ENCODE measurements around the gene ZNF692. TPM values are rescaled to one million over a fixed set of nuclear protein-coding genes. Genes with fewer than 3 reads are reported as not detected.
A peak's percentile ranks its signal among the peaks of the same experiment; 100 is the strongest.

The ZNF692 gene, protein sequence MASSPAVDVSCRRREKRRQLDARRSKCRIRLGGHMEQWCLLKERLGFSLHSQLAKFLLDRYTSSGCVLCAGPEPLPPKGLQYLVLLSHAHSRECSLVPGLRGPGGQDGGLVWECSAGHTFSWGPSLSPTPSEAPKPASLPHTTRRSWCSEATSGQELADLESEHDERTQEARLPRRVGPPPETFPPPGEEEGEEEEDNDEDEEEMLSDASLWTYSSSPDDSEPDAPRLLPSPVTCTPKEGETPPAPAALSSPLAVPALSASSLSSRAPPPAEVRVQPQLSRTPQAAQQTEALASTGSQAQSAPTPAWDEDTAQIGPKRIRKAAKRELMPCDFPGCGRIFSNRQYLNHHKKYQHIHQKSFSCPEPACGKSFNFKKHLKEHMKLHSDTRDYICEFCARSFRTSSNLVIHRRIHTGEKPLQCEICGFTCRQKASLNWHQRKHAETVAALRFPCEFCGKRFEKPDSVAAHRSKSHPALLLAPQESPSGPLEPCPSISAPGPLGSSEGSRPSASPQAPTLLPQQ
- 55.0 and 73.0 TPM in 2 replicates for total RNA-seq (ENCODE audit: low replicate concordance)
- long read RNA-seq, partial matches to known transcripts = 7 of 19 reads
- long read RNA-seq, other reads (novel, unspliced or antisense) = 8 of 19 reads

DNA sequence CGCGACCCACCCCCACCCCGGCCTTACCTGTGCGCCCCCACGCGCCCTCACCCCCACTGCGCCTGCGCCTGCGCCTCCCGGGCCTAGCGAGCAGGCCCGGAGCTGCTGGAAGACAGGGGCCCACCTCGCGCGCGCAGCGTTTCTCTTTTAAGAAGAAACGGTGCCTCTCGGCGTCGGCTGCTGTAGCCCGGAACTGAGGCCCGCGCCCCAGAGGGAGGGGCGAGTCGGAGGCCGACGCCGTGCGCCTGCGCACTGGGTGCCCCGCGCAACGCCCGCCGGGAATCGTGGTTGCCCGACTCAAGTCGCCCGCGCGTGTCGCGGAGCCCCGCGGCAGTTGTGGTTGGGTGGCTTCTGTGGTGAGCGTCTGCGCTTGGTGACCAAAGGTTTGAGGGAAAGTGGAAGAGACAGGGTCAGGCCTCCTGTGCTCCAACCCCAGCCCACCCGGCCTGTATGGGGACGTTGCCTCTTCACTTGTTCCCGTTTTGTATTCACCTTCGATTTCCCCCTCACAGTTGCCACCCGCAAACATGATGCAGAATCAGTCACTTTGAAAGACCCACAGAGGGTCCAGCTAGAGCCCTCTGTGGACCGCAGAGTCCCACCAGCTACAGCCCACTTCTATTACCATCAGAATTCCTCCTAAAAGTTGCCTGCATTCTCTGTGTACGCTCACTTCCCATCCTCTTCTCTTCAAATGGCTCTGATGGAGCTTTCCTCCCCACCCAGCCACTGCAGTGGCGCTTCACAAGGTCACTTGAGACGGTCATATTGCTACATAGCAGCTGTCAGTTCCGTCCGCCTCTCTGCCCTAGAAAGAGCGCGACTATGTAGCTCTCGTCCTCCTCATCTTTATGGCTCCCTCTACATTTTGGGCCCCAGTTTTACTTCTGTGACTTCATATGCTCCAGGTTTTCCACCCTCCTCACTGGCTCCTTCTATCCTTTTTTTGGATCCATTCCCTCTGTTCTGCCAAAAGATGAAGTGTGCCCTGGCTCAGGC, at the start of gene ZNF692:
TSS of gene ZNF692 (minus strand) at position 195 of the 999 bp plus-strand sequence. CDS start 776 bp downstream, outside the sequence.
- Mint-ChIP-seq H3K36me3 (peaks cover 10% of the 10 kb centered on the region), H3K27ac (peak within 1 kb of the TSS; percentile 95), H3K4me3 (peak within 1 kb of the TSS; percentile 92), H3K4me1 (ENCODE audit: unreplicated experiment) (peaks cover 25% of the 10 kb centered on the region), H3K27me3 (peaks cover 19% of the 10 kb centered on the region), H3K9me3 (no peaks in the 10 kb centered on the region)
- TF ChIP-seq, protein P1, sequence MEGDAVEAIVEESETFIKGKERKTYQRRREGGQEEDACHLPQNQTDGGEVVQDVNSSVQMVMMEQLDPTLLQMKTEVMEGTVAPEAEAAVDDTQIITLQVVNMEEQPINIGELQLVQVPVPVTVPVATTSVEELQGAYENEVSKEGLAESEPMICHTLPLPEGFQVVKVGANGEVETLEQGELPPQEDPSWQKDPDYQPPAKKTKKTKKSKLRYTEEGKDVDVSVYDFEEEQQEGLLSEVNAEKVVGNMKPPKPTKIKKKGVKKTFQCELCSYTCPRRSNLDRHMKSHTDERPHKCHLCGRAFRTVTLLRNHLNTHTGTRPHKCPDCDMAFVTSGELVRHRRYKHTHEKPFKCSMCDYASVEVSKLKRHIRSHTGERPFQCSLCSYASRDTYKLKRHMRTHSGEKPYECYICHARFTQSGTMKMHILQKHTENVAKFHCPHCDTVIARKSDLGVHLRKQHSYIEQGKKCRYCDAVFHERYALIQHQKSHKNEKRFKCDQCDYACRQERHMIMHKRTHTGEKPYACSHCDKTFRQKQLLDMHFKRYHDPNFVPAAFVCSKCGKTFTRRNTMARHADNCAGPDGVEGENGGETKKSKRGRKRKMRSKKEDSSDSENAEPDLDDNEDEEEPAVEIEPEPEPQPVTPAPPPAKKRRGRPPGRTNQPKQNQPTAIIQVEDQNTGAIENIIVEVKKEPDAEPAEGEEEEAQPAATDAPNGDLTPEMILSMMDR (conservative IDR thresholded peaks at IDR 0.05) = no peak
- peak; percentile 96 for DNase-seq (ENCODE audit: extremely low spot score, unreplicated experiment)

DNA sequence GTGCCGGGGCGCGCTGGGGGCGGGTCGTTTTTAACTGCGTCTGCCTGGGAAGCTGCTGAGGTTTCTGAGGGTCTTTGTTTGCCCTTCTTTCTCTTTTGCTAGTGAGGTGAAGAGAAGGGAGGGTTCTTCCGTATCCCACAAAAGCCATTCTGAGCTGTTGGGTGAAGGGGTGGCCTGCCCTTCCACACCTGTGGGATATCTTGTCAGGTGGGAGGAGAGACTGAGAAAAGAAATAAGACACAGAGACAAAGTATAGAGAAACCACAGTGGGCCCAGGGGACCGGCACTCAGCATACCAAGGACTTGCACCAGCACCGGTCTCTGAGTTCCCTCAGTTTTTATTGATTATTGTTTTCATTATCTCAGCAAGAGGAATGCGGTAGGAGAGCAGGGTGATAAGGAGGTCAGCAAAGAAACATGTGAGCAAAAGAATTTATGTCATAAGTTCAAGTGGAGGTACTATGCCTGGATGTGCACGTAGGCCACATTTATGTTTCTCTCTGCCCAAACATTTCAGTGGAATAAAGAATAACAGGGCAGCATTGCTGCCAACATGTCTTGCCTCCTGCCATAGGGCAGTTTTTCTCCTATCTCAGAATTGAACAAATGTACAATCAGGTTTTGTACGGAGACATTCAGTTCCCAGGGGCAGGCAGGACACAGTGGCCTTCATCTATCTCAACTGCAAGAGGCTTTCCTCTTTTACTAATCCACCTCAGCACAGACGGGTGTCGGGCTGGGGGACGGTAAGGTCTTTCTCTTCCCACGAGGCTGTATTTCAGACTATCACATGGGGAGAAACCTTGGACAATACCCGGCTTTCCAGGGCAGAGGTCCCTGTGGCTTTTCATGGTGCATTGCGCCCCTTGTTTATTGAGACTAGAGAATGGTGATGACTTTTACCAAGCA, 48.1 kb upstream of the ZNF692 start:
- H3K27ac Mint-ChIP-seq = peak overlapping the region; percentile 100
- H3K36me3 Mint-ChIP-seq = peaks cover 13% of the 10 kb centered on the region
- H3K4me3 Mint-ChIP-seq = peak overlapping the region; percentile 98
- no peaks in the 10 kb centered on the region for H3K27me3 Mint-ChIP-seq
- no peak for DNase-seq (ENCODE audit: extremely low spot score, unreplicated experiment)
- TF ChIP-seq, protein P1 (conservative IDR thresholded peaks at IDR 0.05) = no peak
- no peaks in the 10 kb centered on the region for H3K9me3 Mint-ChIP-seq
- H3K4me1 Mint-ChIP-seq (ENCODE audit: unreplicated experiment) = peaks cover 32% of the 10 kb centered on the region

DNA sequence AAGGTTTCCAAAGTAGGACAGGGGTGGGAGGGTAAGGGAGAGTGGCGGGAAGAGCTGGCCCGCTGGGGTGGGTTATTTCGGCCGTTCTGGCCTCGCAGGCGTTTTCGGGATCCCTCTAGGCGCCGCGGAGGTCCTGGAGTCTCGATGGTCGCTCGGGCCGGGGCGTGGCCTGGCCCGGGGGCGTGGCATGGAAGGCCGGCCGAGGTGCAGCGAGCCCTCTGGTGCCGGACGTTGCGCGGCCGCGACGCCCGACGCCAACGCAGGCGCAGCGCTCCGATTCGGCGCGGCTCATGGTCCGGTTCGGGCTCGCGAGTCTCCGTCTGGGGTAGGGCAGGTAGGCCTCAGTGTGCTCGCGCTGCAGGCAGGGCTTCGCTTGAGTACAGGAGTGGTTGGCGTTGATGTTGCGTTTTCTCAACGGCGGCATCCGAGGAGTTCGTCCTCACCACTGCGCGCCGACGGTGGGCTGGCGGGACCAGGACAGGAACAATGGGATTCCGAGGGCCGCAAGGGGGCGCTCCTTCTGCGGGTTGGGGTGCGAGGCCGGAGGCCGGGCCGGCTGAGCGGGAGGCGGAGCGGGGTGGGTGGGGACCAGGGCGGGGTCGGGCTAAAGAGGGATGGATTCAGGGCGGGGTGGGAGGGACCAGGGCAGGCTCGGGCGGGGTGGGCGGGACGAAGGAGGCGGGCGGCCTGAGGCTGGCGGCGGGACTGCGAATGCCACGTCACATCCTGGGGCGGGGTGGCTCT, 47.3 kb upstream of the ZNF692 start, which contains the start of gene PGBD2:
TSS of gene PGBD2 (plus strand) at position 227 of the 744 bp plus-strand sequence. CDS start 7,628 bp downstream, outside the sequence.
- Mint-ChIP-seq H3K27me3 (peaks cover 3% of the 10 kb centered on the region), H3K9me3 (no peaks in the 10 kb centered on the region), H3K27ac (peak within 1 kb of the TSS; percentile 100), H3K4me1 (ENCODE audit: unreplicated experiment) (peaks cover 32% of the 10 kb centered on the region), H3K36me3 (peaks cover 13% of the 10 kb centered on the region), H3K4me3 (peak within 1 kb of the TSS; percentile 98)
- TF ChIP-seq, protein P1 (conservative IDR thresholded peaks at IDR 0.05) = peak; percentile 80
- peak; percentile 98 for DNase-seq (ENCODE audit: extremely low spot score, unreplicated experiment)

DNA sequence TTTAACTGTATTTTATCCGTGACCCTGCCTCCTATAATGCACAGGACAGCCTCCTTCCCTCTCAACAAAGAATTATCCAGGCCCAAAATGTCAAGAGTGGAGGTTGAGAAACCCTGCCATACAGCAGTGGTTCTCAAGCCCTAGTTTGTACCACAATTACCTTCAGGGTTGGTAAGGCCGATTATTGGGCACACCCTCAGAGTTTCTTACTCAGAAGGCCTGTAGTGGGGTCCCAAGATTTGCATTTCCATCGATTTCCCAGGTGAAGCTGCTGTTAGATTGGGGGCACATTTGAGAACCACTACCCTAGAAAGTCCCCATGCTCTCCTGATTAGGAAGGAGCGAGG, 46.8 kb upstream of the ZNF692 start:
- DNase-seq (ENCODE audit: extremely low spot score, unreplicated experiment) = no peak
- peaks cover 13% of the 10 kb centered on the region for H3K36me3 Mint-ChIP-seq
- TF ChIP-seq, protein P1 (conservative IDR thresholded peaks at IDR 0.05) = no peak
- H3K27ac Mint-ChIP-seq = peak overlapping the region; percentile 96
- H3K4me1 Mint-ChIP-seq (ENCODE audit: unreplicated experiment) = peaks cover 32% of the 10 kb centered on the region
- H3K9me3 Mint-ChIP-seq = no peaks in the 10 kb centered on the region
- H3K4me3 Mint-ChIP-seq = peak overlapping the region; percentile 94
- H3K27me3 Mint-ChIP-seq = peaks cover 5% of the 10 kb centered on the region

All from type B pancreatic cell (in vitro differentiated cells).